ENCODE results near the gene VMO1.
A peak's percentile ranks its signal among the peaks of the same experiment; 100 is the strongest.

Gene VMO1, protein sequence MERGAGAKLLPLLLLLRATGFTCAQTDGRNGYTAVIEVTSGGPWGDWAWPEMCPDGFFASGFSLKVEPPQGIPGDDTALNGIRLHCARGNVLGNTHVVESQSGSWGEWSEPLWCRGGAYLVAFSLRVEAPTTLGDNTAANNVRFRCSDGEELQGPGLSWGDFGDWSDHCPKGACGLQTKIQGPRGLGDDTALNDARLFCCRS

GRCh38 chr17:4786106-4786511, at the start of gene VMO1:
Gene VMO1 (minus strand): TSS chr17:4786364. CDS start chr17:4786352, 12 bp downstream.
- Histone ChIP-seq H4K20me1 (ENCODE audit: insufficient read depth, low read length, poor library complexity, severe bottlenecking) (no peaks in the 10 kb centered on the region), H2AFZ (ENCODE audit: low read length) (no peak within 1 kb of the TSS), H3K36me3 (ENCODE audit: insufficient read depth, low read length) (no peaks in the 10 kb centered on the region), H3K79me2 (ENCODE audit: insufficient read depth, low read length) (no peaks in the 10 kb centered on the region), H3F3A (ENCODE audit: low read depth) (peaks cover 4% of the 10 kb centered on the region; the same call in 1 of the 2 replicates), H3K9me2 (replicated peaks; ENCODE audit: low read depth, low read length) (no peaks in the 10 kb centered on the region), H3K27me3 (ENCODE audit: insufficient read depth, low read length, poor library complexity, severe bottlenecking) (no peaks in the 10 kb centered on the region), H3K4me3 (ENCODE audit: low read length, poor library complexity, severe bottlenecking) (no peak within 1 kb of the TSS), H3K4me1 (ENCODE audit: insufficient read depth, low read length, poor library complexity, severe bottlenecking) (peaks cover 10% of the 10 kb centered on the region), H3K9ac (ENCODE audit: low read depth, low read length, poor library complexity, severe bottlenecking) (no peak within 1 kb of the TSS), H3K9me3 (ENCODE audit: insufficient read depth, low read depth, low read length) (no peaks in the 10 kb centered on the region), H3K4me2 (ENCODE audit: low read depth, low read length, poor library complexity, severe bottlenecking) (no peak within 1 kb of the TSS)
- no peak for TF ChIP-seq EZH2phosphoT487 (IDR thresholded peaks at IDR 0.05; ENCODE audit: borderline replicate concordance)
- TF ChIP-seq, protein P1, sequence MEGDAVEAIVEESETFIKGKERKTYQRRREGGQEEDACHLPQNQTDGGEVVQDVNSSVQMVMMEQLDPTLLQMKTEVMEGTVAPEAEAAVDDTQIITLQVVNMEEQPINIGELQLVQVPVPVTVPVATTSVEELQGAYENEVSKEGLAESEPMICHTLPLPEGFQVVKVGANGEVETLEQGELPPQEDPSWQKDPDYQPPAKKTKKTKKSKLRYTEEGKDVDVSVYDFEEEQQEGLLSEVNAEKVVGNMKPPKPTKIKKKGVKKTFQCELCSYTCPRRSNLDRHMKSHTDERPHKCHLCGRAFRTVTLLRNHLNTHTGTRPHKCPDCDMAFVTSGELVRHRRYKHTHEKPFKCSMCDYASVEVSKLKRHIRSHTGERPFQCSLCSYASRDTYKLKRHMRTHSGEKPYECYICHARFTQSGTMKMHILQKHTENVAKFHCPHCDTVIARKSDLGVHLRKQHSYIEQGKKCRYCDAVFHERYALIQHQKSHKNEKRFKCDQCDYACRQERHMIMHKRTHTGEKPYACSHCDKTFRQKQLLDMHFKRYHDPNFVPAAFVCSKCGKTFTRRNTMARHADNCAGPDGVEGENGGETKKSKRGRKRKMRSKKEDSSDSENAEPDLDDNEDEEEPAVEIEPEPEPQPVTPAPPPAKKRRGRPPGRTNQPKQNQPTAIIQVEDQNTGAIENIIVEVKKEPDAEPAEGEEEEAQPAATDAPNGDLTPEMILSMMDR (conservative IDR thresholded peaks at IDR 0.05; ENCODE audit: low read length), result no peak

DNA sequence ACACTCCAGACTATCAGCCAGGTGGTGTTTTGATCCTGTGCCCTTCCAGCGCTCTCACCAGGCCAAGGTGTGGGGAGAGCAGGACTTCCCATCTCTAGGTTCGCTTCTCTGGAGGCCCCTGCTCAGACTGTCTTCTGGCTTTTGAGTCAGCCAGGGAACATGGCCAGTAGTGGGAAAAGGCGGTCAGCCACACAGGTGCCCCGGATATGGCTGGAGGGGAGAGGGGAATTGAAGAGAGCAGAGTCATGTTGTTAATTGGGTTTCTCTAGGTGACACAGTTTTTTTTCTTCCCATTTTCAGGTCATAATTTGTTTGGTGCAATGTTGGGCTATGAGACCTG, 48.5 kb upstream of the VMO1 start:
- Histone ChIP-seq H3K4me1 (ENCODE audit: insufficient read depth, low read length, poor library complexity, severe bottlenecking) (peaks cover 29% of the 10 kb centered on the region), H3K9me3 (ENCODE audit: insufficient read depth, low read depth, low read length) (no peaks in the 10 kb centered on the region), H3K4me2 (ENCODE audit: low read depth, low read length, poor library complexity, severe bottlenecking) (peak overlapping the region; percentile 91), H3K27me3 (ENCODE audit: insufficient read depth, low read length, poor library complexity, severe bottlenecking) (no peaks in the 10 kb centered on the region), H4K20me1 (ENCODE audit: insufficient read depth, low read length, poor library complexity, severe bottlenecking) (peaks cover 24% of the 10 kb centered on the region), H3K4me3 (ENCODE audit: low read length, poor library complexity, severe bottlenecking) (peak overlapping the region; percentile 77), H3K9me2 (replicated peaks; ENCODE audit: low read depth, low read length) (no peaks in the 10 kb centered on the region), H3K79me2 (ENCODE audit: insufficient read depth, low read length) (peaks cover 41% of the 10 kb centered on the region; the same call in 1 of the 2 replicates), H3F3A (ENCODE audit: low read depth) (no peaks in the 10 kb centered on the region), H3K36me3 (ENCODE audit: insufficient read depth, low read length) (no peaks in the 10 kb centered on the region), H2AFZ (ENCODE audit: low read length) (no peak overlapping the region), H3K9ac (ENCODE audit: low read depth, low read length, poor library complexity, severe bottlenecking) (peak overlapping the region; percentile 78)
- no peak for TF ChIP-seq EZH2phosphoT487 (IDR thresholded peaks at IDR 0.05; ENCODE audit: borderline replicate concordance)
- TF ChIP-seq, protein P1 (conservative IDR thresholded peaks at IDR 0.05; ENCODE audit: low read length), result no peak

DNA sequence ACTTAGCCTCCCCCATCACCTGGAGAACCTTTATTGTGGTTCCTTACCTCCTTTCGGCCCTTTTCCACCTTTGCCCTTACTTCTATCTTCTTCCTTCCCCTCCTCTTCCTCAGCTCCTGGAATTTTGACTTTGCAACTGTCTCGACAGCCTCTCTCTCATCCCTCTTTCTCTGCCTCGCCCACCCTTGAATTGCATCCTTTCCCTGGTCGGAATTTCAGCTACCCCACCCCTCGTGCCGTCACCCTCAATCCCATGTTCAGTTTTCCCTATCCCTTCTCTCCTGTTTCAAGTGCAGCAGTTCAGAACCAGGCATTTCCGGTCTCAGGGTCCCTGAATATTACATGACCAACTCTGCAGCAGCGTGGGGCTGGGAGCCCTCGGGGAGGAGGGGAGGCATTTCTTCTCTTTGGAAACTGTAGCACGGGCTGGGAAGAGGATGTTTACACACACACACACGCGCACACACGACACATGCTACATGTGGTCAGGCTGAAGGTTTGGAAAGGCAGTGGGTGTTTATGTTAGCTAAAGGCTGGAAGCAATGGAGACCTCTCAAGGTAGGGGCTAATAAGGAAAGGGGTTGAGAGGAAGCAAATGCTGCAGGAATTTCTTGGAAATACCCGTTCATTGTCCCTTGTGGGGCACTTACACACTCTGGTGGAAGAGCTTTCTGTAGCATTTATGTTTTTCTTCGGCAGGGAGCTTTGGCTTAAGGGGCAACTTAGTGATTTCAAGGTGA, 47.9 kb upstream of the VMO1 start:
- Histone ChIP-seq H3K36me3 (ENCODE audit: insufficient read depth, low read length) (no peaks in the 10 kb centered on the region), H3K4me2 (ENCODE audit: low read depth, low read length, poor library complexity, severe bottlenecking) (peak overlapping the region; percentile 91), H3K4me3 (ENCODE audit: low read length, poor library complexity, severe bottlenecking) (peak overlapping the region; percentile 77), H2AFZ (ENCODE audit: low read length) (peak overlapping the region; percentile 92), H3K9me3 (ENCODE audit: insufficient read depth, low read depth, low read length) (no peaks in the 10 kb centered on the region), H4K20me1 (ENCODE audit: insufficient read depth, low read length, poor library complexity, severe bottlenecking) (peaks cover 24% of the 10 kb centered on the region), H3F3A (ENCODE audit: low read depth) (no peaks in the 10 kb centered on the region), H3K79me2 (ENCODE audit: insufficient read depth, low read length) (peaks cover 35% of the 10 kb centered on the region; the same call in 1 of the 2 replicates), H3K4me1 (ENCODE audit: insufficient read depth, low read length, poor library complexity, severe bottlenecking) (peaks cover 24% of the 10 kb centered on the region), H3K9me2 (replicated peaks; ENCODE audit: low read depth, low read length) (no peaks in the 10 kb centered on the region), H3K9ac (ENCODE audit: low read depth, low read length, poor library complexity, severe bottlenecking) (peak overlapping the region; percentile 78), H3K27me3 (ENCODE audit: insufficient read depth, low read length, poor library complexity, severe bottlenecking) (no peaks in the 10 kb centered on the region)
- TF ChIP-seq, protein P1 (conservative IDR thresholded peaks at IDR 0.05; ENCODE audit: low read length), result no peak
- TF ChIP-seq EZH2phosphoT487 (IDR thresholded peaks at IDR 0.05; ENCODE audit: borderline replicate concordance), result no peak

All from Loucy (cell line).